Measurements from ENCODE around the gene CSTA.
"Not testable (repeated sequence)": the region's sequence is repeated elsewhere in the genome, so short reads cannot be mapped to it uniquely, and the experiment has no call there.

Gene CSTA

DNA sequence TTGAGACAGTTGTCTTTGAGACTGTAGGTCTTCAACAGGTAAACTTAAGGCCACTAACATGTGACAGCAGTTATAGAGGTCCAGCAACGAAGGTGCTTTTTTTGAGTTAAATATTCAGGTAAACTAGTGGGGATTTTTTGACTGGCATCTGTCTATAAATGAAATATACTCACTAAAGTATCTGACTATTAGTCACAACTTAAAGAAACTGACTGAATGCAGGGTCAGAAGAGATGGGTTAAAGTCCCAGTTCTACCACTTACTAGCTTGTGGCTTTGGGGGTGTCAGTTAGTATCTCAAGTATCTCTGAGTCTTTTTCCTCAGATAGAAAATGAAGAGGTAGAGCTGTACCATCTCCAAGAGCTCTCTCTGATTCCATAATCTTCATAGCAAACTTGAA, 40.0 kb downstream of the CSTA start:
- TF ChIP-seq EZH2phosphoT487 (conservative IDR thresholded peaks at IDR 0.05; ENCODE audit: low read length), result no peak
- TF ChIP-seq, protein P1, sequence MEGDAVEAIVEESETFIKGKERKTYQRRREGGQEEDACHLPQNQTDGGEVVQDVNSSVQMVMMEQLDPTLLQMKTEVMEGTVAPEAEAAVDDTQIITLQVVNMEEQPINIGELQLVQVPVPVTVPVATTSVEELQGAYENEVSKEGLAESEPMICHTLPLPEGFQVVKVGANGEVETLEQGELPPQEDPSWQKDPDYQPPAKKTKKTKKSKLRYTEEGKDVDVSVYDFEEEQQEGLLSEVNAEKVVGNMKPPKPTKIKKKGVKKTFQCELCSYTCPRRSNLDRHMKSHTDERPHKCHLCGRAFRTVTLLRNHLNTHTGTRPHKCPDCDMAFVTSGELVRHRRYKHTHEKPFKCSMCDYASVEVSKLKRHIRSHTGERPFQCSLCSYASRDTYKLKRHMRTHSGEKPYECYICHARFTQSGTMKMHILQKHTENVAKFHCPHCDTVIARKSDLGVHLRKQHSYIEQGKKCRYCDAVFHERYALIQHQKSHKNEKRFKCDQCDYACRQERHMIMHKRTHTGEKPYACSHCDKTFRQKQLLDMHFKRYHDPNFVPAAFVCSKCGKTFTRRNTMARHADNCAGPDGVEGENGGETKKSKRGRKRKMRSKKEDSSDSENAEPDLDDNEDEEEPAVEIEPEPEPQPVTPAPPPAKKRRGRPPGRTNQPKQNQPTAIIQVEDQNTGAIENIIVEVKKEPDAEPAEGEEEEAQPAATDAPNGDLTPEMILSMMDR (IDR thresholded peaks at IDR 0.05; ENCODE audit: insufficient read depth, low read length, poor library complexity, severe bottlenecking), result no peak
- H2AFZ ChIP-seq (ENCODE audit: low read depth, low read length, severe bottlenecking), result no peak overlapping the region
- H3K27ac ChIP-seq (ENCODE audit: low read depth, low read length), result no peak overlapping the region
- no peaks in the 10 kb centered on the region for H4K20me1 ChIP-seq (ENCODE audit: low read depth, low read length)
- no peak overlapping the region for H3K9ac ChIP-seq (ENCODE audit: low read length)
- no peaks in the 10 kb centered on the region for H3K9me3 ChIP-seq (ENCODE audit: insufficient read depth, low read length)
- 0 out of 2 replicates have a peak, but pooled peaks cover 5% of the 10 kb centered on the region for H3F3A ChIP-seq (ENCODE audit: insufficient read depth)
- no peaks in the 10 kb centered on the region for H3K27me3 ChIP-seq (ENCODE audit: low read length)
- H3K9me2 ChIP-seq (replicated peaks; ENCODE audit: insufficient read depth, low read length), result no peaks in the 10 kb centered on the region
- H3K4me3 ChIP-seq (ENCODE audit: insufficient read depth, low read length, poor library complexity, severe bottlenecking), result no peak overlapping the region
- H3K36me3 ChIP-seq (ENCODE audit: low read length), result peaks cover 32% of the 10 kb centered on the region; the same call in 1 of the 2 replicates
- H3K4me2 ChIP-seq (ENCODE audit: low read depth, low read length, poor library complexity, severe bottlenecking), result no peak overlapping the region
- no peaks in the 10 kb centered on the region for H3K79me2 ChIP-seq (ENCODE audit: insufficient read depth, low read length)

DNA sequence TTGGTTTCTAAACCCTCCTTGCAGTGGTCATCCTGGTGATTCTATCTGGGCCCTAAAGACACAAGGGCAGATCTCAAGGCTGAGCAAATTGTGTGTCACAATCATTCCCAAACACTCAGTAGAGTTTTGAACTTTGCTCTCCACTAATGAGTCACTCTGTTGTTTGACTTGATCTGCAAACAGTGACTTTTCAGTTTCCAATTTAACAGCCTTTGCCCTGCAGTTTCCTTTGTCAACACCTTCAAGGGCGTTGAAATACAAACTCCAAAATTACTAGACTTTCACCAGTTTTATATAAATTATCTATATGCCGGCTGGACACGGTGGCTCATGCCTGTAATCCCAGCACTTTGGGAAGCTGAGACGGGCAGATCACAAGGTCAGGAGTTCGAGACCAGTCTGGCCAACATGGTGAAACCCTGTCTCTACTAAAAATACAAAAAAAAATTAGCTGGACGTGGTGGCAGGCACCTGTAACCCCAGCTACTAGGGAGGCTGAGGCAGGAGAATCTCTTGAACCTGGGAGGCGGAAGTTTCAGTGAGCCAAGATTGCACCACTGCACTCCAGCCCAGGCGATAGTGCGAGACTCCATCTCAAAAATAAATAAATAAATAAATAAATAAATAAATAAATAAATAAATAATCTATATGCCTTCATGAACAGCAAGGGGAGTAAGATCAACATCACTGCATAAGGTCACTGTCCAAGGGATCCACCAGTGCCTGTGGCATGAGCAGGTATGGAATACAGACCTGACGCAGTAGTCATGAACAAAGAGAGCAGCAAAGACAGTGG, 40.7 kb downstream of the CSTA start:
- H3K4me2 ChIP-seq (ENCODE audit: low read depth, low read length, poor library complexity, severe bottlenecking); H4K20me1 ChIP-seq (ENCODE audit: low read depth, low read length); H3K27ac ChIP-seq (ENCODE audit: low read depth, low read length); H3K9me3 ChIP-seq (ENCODE audit: insufficient read depth, low read length); H3K9ac ChIP-seq (ENCODE audit: low read length); H3K79me2 ChIP-seq (ENCODE audit: insufficient read depth, low read length); H3K4me3 ChIP-seq (ENCODE audit: insufficient read depth, low read length, poor library complexity, severe bottlenecking); H2AFZ ChIP-seq (ENCODE audit: low read depth, low read length, severe bottlenecking); H3K9me2 ChIP-seq (replicated peaks; ENCODE audit: insufficient read depth, low read length); H3K27me3 ChIP-seq (ENCODE audit: low read length); H3F3A ChIP-seq (ENCODE audit: insufficient read depth): not testable (repeated sequence)
- H3K36me3 ChIP-seq (ENCODE audit: low read length), result peaks cover 30% of the 10 kb centered on the region; the same call in 1 of the 2 replicates

DNA sequence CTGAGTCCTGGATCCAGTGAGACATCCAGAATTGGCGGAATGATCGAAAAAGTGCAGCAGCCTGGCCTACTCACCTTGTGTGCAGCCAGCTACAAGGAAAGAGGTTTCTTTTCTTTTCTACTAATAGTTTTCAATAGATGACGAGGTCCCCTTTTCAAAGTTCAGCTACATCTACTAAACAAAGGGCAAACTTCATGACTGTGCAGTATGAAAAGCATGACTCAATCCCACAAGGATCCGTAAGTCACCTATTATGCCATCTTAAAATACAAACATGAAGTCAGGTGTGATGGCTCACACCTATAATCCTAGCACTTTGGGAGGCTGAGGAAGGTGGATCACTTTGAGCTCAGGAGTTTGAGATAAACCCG, 41.3 kb downstream of the CSTA start:
- H2AFZ ChIP-seq (ENCODE audit: low read depth, low read length, severe bottlenecking), result no peak overlapping the region
- TF ChIP-seq EZH2phosphoT487 (conservative IDR thresholded peaks at IDR 0.05; ENCODE audit: low read length), result no peak

DNA sequence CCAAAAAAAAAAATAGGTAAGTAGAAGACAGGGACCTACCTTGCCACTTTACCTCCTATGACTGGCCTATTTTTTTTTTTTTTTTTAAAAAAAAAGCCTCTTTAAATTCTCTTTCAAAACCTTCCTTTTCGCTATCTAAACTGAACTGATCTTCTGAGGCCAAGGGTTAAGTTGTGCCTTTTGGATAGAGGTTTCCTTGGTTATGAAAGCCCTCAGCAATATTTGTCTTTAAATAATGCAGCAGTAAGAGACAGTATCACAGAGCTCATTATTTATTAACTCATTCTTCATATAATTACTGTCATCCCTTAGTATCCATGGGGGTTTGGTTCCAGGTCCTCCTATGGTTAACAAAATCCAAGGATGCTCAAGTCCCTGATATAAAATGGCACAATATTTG, 49.0 kb downstream of the CSTA start:
- Histone ChIP-seq H3K9me3 (ENCODE audit: insufficient read depth, low read length) (no peaks in the 10 kb centered on the region), H3K4me2 (ENCODE audit: low read depth, low read length, poor library complexity, severe bottlenecking) (no peak overlapping the region), H3K27ac (ENCODE audit: low read depth, low read length) (no peak overlapping the region), H3K9me2 (replicated peaks; ENCODE audit: insufficient read depth, low read length) (no peaks in the 10 kb centered on the region), H2AFZ (ENCODE audit: low read depth, low read length, severe bottlenecking) (no peak overlapping the region), H3K9ac (ENCODE audit: low read length) (no peak overlapping the region), H3K36me3 (ENCODE audit: low read length) (peaks cover 10% of the 10 kb centered on the region; the same call in 1 of the 2 replicates), H4K20me1 (ENCODE audit: low read depth, low read length) (no peaks in the 10 kb centered on the region), H3K4me3 (ENCODE audit: insufficient read depth, low read length, poor library complexity, severe bottlenecking) (no peak overlapping the region), H3K79me2 (ENCODE audit: insufficient read depth, low read length) (peaks cover 73% of the 10 kb centered on the region), H3F3A (ENCODE audit: insufficient read depth) (no peaks in the 10 kb centered on the region), H3K27me3 (ENCODE audit: low read length) (no peaks in the 10 kb centered on the region)
- TF ChIP-seq, protein P1 (IDR thresholded peaks at IDR 0.05; ENCODE audit: insufficient read depth, low read length, poor library complexity, severe bottlenecking), result no peak
- no peak for TF ChIP-seq EZH2phosphoT487 (conservative IDR thresholded peaks at IDR 0.05; ENCODE audit: low read length)

More for the DNA sequence above, 41.3 kb downstream of the CSTA start:
- Histone ChIP-seq H4K20me1 (ENCODE audit: low read depth, low read length) (no peaks in the 10 kb centered on the region), H3K4me2 (ENCODE audit: low read depth, low read length, poor library complexity, severe bottlenecking) (no peak overlapping the region), H3K27me3 (ENCODE audit: low read length) (no peaks in the 10 kb centered on the region), H3F3A (ENCODE audit: insufficient read depth) (0 out of 2 replicates have a peak, but pooled peaks cover 5% of the 10 kb centered on the region), H3K4me3 (ENCODE audit: insufficient read depth, low read length, poor library complexity, severe bottlenecking) (no peak overlapping the region), H3K27ac (ENCODE audit: low read depth, low read length) (no peak overlapping the region), H3K36me3 (ENCODE audit: low read length) (peaks cover 34% of the 10 kb centered on the region; the same call in 1 of the 2 replicates), H3K79me2 (ENCODE audit: insufficient read depth, low read length) (0 out of 2 replicates have a peak, but pooled peaks cover 6% of the 10 kb centered on the region), H3K9me2 (replicated peaks; ENCODE audit: insufficient read depth, low read length) (no peaks in the 10 kb centered on the region), H3K9ac (ENCODE audit: low read length) (no peak overlapping the region), H3K9me3 (ENCODE audit: insufficient read depth, low read length) (no peaks in the 10 kb centered on the region)
